DOHH2 (cell line): ENCODE measurements around the gene FOXK1.

Experiments
- EZH2phosphoT487 ChIP-seq: fragments of 200-600 bp; sonication (generic); IDR thresholded peaks from 2 replicates; pipeline ENCODE4 v1.6.1; 2017; ENCODE audit warnings: borderline replicate concordance, mild to moderate bottlenecking, antibody characterized with exemption, low read length, moderate library complexity, mixed read lengths
- TF ChIP-seq, protein P1 (sequence below): fragments of 200-600 bp; sonication (generic); IDR thresholded peaks from one replicate; pipeline ENCODE4 v1.5.1; 2014; ENCODE audit warnings: antibody characterized with exemption, mild to moderate bottlenecking, low read depth, low read length; ENCODE audit not compliant: poor library complexity, severe bottlenecking

DNA sequence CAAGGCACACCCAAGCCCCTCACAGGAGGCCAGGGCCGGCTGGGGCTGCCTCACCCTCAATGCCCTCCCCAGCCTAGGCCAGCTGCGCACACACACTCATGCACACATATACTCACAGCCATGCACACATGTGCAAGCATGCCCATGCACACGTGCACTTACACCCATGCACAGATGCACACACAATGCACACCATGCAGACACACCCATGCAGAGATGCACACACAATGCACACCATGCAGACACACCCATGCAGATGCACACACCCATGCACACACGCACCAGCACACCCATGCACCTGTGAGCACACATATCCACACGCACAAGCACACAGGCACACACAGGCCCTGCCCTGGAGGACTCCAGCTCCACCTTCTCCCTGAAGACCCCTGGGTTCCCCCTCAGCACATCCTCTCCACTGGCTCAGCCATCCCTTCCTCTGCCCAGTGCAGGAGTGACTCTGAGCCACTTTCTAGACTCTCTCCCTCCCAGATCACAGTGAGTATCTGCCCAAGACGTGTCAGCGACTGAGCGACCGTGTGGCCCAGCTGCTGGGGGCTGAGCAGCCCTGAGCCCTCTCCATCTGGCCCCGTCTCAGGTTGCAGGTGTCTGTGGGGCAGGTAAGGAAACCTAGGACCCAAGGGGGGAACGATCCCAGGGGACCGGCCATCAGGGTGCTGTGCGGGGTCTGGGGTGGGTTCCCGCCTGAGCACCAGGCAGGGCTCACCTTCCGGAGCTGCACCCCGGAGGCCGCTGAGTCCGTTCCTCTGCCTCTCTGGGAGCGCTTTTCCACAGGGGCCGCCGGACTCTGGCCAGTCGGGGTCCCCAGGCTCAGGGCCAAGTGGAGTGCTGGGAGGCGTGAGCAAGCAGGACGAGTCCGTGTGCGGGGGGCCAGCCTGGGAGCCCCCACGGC lies 119.1 kb downstream of the FOXK1 start:
- TF ChIP-seq, protein P1, sequence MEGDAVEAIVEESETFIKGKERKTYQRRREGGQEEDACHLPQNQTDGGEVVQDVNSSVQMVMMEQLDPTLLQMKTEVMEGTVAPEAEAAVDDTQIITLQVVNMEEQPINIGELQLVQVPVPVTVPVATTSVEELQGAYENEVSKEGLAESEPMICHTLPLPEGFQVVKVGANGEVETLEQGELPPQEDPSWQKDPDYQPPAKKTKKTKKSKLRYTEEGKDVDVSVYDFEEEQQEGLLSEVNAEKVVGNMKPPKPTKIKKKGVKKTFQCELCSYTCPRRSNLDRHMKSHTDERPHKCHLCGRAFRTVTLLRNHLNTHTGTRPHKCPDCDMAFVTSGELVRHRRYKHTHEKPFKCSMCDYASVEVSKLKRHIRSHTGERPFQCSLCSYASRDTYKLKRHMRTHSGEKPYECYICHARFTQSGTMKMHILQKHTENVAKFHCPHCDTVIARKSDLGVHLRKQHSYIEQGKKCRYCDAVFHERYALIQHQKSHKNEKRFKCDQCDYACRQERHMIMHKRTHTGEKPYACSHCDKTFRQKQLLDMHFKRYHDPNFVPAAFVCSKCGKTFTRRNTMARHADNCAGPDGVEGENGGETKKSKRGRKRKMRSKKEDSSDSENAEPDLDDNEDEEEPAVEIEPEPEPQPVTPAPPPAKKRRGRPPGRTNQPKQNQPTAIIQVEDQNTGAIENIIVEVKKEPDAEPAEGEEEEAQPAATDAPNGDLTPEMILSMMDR: no peak
- TF ChIP-seq EZH2phosphoT487: no peak
